LNCAP (cell line): ENCODE measurements around the gene UBAC2.

Experiments
- CTCF ChIP-seq: fragments of 450-650 bp; IDR thresholded peaks from 2 replicates; pipeline ENCODE4 v1.5.1; 2017; ENCODE audit warnings: mild to moderate bottlenecking

The UBAC2 gene

GRCh38 chr13:99159331-99160061 lies 41.2 kb upstream of the UBAC2 start:
- no peak for TF ChIP-seq CTCF

- TF ChIP-seq CTCF: no peak
These were observed 40.2 kb upstream of the UBAC2 start for GRCh38 chr13:99160415-99160814.

GRCh38 chr13:99161512-99161911 lies 39.1 kb upstream of the UBAC2 start:
- TF ChIP-seq CTCF: no peak

GRCh38 chr13:99162567-99163361 lies 37.9 kb upstream of the UBAC2 start:
- no peak for TF ChIP-seq CTCF

GRCh38 chr13:99164226-99164625 lies 36.4 kb upstream of the UBAC2 start:
- no peak for TF ChIP-seq CTCF

GRCh38 chr13:99165753-99166587 lies 34.7 kb upstream of the UBAC2 start:
- TF ChIP-seq CTCF: no peak

GRCh38 chr13:99172951-99173350 lies 27.7 kb upstream of the UBAC2 start:
- no peak for TF ChIP-seq CTCF
